Hepatocyte (in vitro differentiated cells): ENCODE results near the gene LHPP.

ENCODE experiments used
- CTCF ChIP-seq: fragments of 200-600 bp; sonication (generic); IDR thresholded peaks from 2 replicates; pipeline ENCODE4 v1.5.1; 2016; ENCODE audit warnings: antibody characterized with exemption, mild to moderate bottlenecking; ENCODE audit not compliant: poor library complexity
- EZH2 ChIP-seq: fragments of 200-600 bp; sonication (generic); IDR thresholded peaks from 2 replicates; pipeline ENCODE4 v1.6.1; 2016; ENCODE audit warnings: antibody characterized with exemption, mild to moderate bottlenecking, borderline replicate concordance
- EZH2phosphoT487 ChIP-seq: fragments of 200-600 bp; sonication (generic); IDR thresholded peaks from one replicate; pipeline ENCODE4 v1.6.1; 2018; ENCODE audit warnings: antibody characterized with exemption, mild to moderate bottlenecking, low read depth, moderate library complexity; ENCODE audit not compliant: unreplicated experiment, severe bottlenecking

- TF ChIP-seq EZH2phosphoT487, result no peak
- no peak for TF ChIP-seq CTCF
- no peak for TF ChIP-seq EZH2
Observed at GRCh38 chr10:124605001-124605370, 143.4 kb downstream of the LHPP start.
